Measurements from ENCODE around the gene OR10H4. TPM values are rescaled to one million over a fixed set of nuclear protein-coding genes. Genes with fewer than 3 reads are reported as not detected.
"Not testable (repeated sequence)": the region's sequence is repeated elsewhere in the genome, so short reads cannot be mapped to it uniquely, and the experiment has no call there.

The OR10H4 gene
- not detected for total RNA-seq
- 0 reads per million in 2 donors for total RNA-seq

- Mint-ChIP-seq H3K27me3 (peaks cover 35% of the 10 kb centered on the region), H3K36me3 (ENCODE audit: low read depth) (peaks cover 4% of the 10 kb centered on the region), H3K4me3 (no peak within 1 kb of the TSS), H3K27ac (no peak within 1 kb of the TSS), H3K4me1 (no peaks in the 10 kb centered on the region)
- no peak for DNase-seq
- ATAC-seq: no peak
- no peaks in the 10 kb centered on the region for H3K9me3 ChIP-seq (ENCODE audit: control insufficient read depth, low read length, poor library complexity, severe bottlenecking)
Measured at GRCh38 chr19:15948223-15949058, at the start of gene OR10H4. OR10H4 (plus strand) TSS chr19:15949008; CDS start chr19:15949008, 0 bp downstream.

- ATAC-seq; H3K4me1 Mint-ChIP-seq; H3K36me3 Mint-ChIP-seq (ENCODE audit: low read depth); DNase-seq; H3K4me3 Mint-ChIP-seq; H3K27ac Mint-ChIP-seq; H3K9me3 ChIP-seq (ENCODE audit: control insufficient read depth, low read length, poor library complexity, severe bottlenecking): not testable (repeated sequence)
- peaks cover 63% of the 10 kb centered on the region for H3K27me3 Mint-ChIP-seq
Measured at GRCh38 chr19:15899561-15899960, 49.2 kb upstream of the OR10H4 start.

- ATAC-seq; H3K36me3 Mint-ChIP-seq (ENCODE audit: low read depth); H3K27ac Mint-ChIP-seq; DNase-seq; H3K9me3 ChIP-seq (ENCODE audit: control insufficient read depth, low read length, poor library complexity, severe bottlenecking); H3K4me1 Mint-ChIP-seq: not testable (repeated sequence)
- peaks cover 62% of the 10 kb centered on the region for H3K27me3 Mint-ChIP-seq
- H3K4me3 Mint-ChIP-seq: peak overlapping the region; percentile 65
Measured at GRCh38 chr19:15900032-15900431, 48.8 kb upstream of the OR10H4 start.

GRCh38 chr19:15900504-15900903 is 48.3 kb upstream of the OR10H4 start:
- DNase-seq (no peak), ATAC-seq (no peak)
- H3K9me3 ChIP-seq (ENCODE audit: control insufficient read depth, low read length, poor library complexity, severe bottlenecking): no peaks in the 10 kb centered on the region
- peak overlapping the region; percentile 65 for H3K4me3 Mint-ChIP-seq
- H3K27me3 Mint-ChIP-seq: peaks cover 57% of the 10 kb centered on the region
- H3K27ac Mint-ChIP-seq: no peak overlapping the region
- H3K36me3 Mint-ChIP-seq (ENCODE audit: low read depth): no peaks in the 10 kb centered on the region
- H3K4me1 Mint-ChIP-seq: peaks cover 3% of the 10 kb centered on the region

- H3K36me3 Mint-ChIP-seq (ENCODE audit: low read depth): no peaks in the 10 kb centered on the region
- ATAC-seq (no peak), DNase-seq (no peak)
Measured at GRCh38 chr19:15902254-15902653, 46.6 kb upstream of the OR10H4 start.

GRCh38 chr19:15902898-15903297 is 45.9 kb upstream of the OR10H4 start:
- H3K36me3 Mint-ChIP-seq (ENCODE audit: low read depth); H3K27ac Mint-ChIP-seq; H3K4me3 Mint-ChIP-seq; H3K9me3 ChIP-seq (ENCODE audit: control insufficient read depth, low read length, poor library complexity, severe bottlenecking); H3K4me1 Mint-ChIP-seq; ATAC-seq; DNase-seq: not testable (repeated sequence)
- peaks cover 54% of the 10 kb centered on the region for H3K27me3 Mint-ChIP-seq

More at GRCh38 chr19:15902254-15902653, 46.6 kb upstream of the OR10H4 start:
- Mint-ChIP-seq H3K27me3 (peaks cover 57% of the 10 kb centered on the region), H3K4me1 (peaks cover 3% of the 10 kb centered on the region), H3K4me3 (peak overlapping the region; percentile 10), H3K27ac (no peak overlapping the region)
- no peaks in the 10 kb centered on the region for H3K9me3 ChIP-seq (ENCODE audit: control insufficient read depth, low read length, poor library complexity, severe bottlenecking)

GRCh38 chr19:15905026-15905425 is 43.8 kb upstream of the OR10H4 start:
- no peaks in the 10 kb centered on the region for H3K9me3 ChIP-seq (ENCODE audit: control insufficient read depth, low read length, poor library complexity, severe bottlenecking)
- DNase-seq (no peak), ATAC-seq (no peak)
- Mint-ChIP-seq H3K36me3 (ENCODE audit: low read depth) (no peaks in the 10 kb centered on the region), H3K27ac (no peak overlapping the region), H3K4me1 (peaks cover 3% of the 10 kb centered on the region), H3K4me3 (no peak overlapping the region), H3K27me3 (peaks cover 52% of the 10 kb centered on the region)

GRCh38 chr19:15911599-15912235 is 37.1 kb upstream of the OR10H4 start:
- peaks cover 3% of the 10 kb centered on the region for H3K36me3 Mint-ChIP-seq (ENCODE audit: low read depth)
- peak overlapping the region; percentile 47 for H3K27ac Mint-ChIP-seq
- DNase-seq (no peak), ATAC-seq (no peak)
- no peaks in the 10 kb centered on the region for H3K9me3 ChIP-seq (ENCODE audit: control insufficient read depth, low read length, poor library complexity, severe bottlenecking)
- H3K4me1 Mint-ChIP-seq: peaks cover 6% of the 10 kb centered on the region
- peaks cover 62% of the 10 kb centered on the region for H3K27me3 Mint-ChIP-seq
- H3K4me3 Mint-ChIP-seq: no peak overlapping the region

- H3K36me3 Mint-ChIP-seq (ENCODE audit: low read depth): peaks cover 3% of the 10 kb centered on the region
- no peak overlapping the region for H3K27ac Mint-ChIP-seq
- ATAC-seq (no peak), DNase-seq (no peak)
- no peaks in the 10 kb centered on the region for H3K9me3 ChIP-seq (ENCODE audit: control insufficient read depth, low read length, poor library complexity, severe bottlenecking)
- H3K4me1 Mint-ChIP-seq: peaks cover 6% of the 10 kb centered on the region
- H3K27me3 Mint-ChIP-seq: peaks cover 62% of the 10 kb centered on the region
- no peak overlapping the region for H3K4me3 Mint-ChIP-seq
Measured at GRCh38 chr19:15913384-15913783, 35.4 kb upstream of the OR10H4 start.

GRCh38 chr19:15913830-15914229 is 35.0 kb upstream of the OR10H4 start:
- DNase-seq (no peak), ATAC-seq (no peak)
- peaks cover 3% of the 10 kb centered on the region for H3K36me3 Mint-ChIP-seq (ENCODE audit: low read depth)
- no peak overlapping the region for H3K27ac Mint-ChIP-seq
- peaks cover 6% of the 10 kb centered on the region for H3K4me1 Mint-ChIP-seq
- H3K4me3 Mint-ChIP-seq: no peak overlapping the region
- H3K27me3 Mint-ChIP-seq: peaks cover 62% of the 10 kb centered on the region
- no peaks in the 10 kb centered on the region for H3K9me3 ChIP-seq (ENCODE audit: control insufficient read depth, low read length, poor library complexity, severe bottlenecking)

GRCh38 chr19:15915109-15915508 is 33.7 kb upstream of the OR10H4 start:
- DNase-seq (no peak), ATAC-seq (no peak)
- no peaks in the 10 kb centered on the region for H3K9me3 ChIP-seq (ENCODE audit: control insufficient read depth, low read length, poor library complexity, severe bottlenecking)
- peaks cover 6% of the 10 kb centered on the region for H3K4me1 Mint-ChIP-seq
- H3K4me3 Mint-ChIP-seq: no peak overlapping the region
- H3K36me3 Mint-ChIP-seq (ENCODE audit: low read depth): peaks cover 3% of the 10 kb centered on the region
- no peak overlapping the region for H3K27ac Mint-ChIP-seq
- peaks cover 61% of the 10 kb centered on the region for H3K27me3 Mint-ChIP-seq

- Mint-ChIP-seq H3K27me3 (peaks cover 61% of the 10 kb centered on the region), H3K36me3 (ENCODE audit: low read depth) (no peaks in the 10 kb centered on the region), H3K4me3 (no peak overlapping the region), H3K4me1 (peaks cover 4% of the 10 kb centered on the region), H3K27ac (peak overlapping the region; percentile 0)
- no peaks in the 10 kb centered on the region for H3K9me3 ChIP-seq (ENCODE audit: control insufficient read depth, low read length, poor library complexity, severe bottlenecking)
- DNase-seq (no peak), ATAC-seq (no peak)
Measured at GRCh38 chr19:15919243-15919642, 29.6 kb upstream of the OR10H4 start.

- no peaks in the 10 kb centered on the region for H3K9me3 ChIP-seq (ENCODE audit: control insufficient read depth, low read length, poor library complexity, severe bottlenecking)
- no peaks in the 10 kb centered on the region for H3K36me3 Mint-ChIP-seq (ENCODE audit: low read depth)
- H3K4me3 Mint-ChIP-seq: no peak overlapping the region
- ATAC-seq (no peak), DNase-seq (no peak)
- H3K27me3 Mint-ChIP-seq: peaks cover 60% of the 10 kb centered on the region
- H3K27ac Mint-ChIP-seq: no peak overlapping the region
- peaks cover 4% of the 10 kb centered on the region for H3K4me1 Mint-ChIP-seq
Measured at GRCh38 chr19:15922021-15922420, 26.8 kb upstream of the OR10H4 start.
